Endothelial cell of hepatic sinusoid (primary cell): ENCODE data around the gene GNS.

ENCODE experiments used
- in situ Hi-C: cut with HindIII; loops from 2 replicates; pipeline ENCODE4 v1.10.0; 2017; ENCODE audit warnings: low sequenced_read_pairs

The GNS gene

DNA sequence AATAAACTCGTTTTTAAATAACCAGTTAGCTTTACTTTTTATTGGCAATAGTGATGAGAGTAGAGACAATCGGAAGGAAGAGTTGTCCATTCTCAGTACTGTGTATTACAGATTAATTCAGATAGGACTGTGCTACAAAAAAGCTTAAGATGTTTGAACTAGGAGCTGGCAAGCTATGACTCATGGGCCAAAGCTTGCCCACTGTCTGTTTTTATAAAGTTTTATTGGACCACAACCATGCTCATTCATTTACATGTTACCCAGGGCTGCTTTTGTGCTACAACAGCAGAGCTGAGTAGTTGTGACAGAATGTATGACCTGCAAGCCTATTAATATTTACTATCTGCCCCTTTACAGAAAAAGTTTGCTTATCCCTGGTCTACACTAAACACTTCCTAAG is 19.4 kb downstream of the GNS start:
- in situ Hi-C loops: no loop called here

DNA sequence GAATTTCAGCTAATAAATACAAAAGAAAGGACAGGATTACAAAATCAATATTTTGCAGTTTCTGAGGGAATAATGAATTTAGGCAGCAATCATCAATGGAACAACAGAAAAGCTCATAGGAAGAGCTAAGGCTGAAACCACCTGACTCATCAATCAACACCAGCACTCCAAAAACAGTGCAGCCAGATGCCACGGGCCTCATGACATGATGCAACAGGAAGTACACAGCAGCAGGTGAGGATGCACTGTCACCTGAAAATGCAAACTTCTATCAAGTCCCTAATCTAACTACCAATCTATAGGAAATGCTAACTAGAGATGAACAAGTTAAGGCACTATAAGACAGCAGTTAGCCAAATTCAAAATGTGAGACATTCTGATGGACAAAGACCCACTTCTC is 21.7 kb downstream of the GNS start:
- in situ Hi-C loops: no loop called here

DNA sequence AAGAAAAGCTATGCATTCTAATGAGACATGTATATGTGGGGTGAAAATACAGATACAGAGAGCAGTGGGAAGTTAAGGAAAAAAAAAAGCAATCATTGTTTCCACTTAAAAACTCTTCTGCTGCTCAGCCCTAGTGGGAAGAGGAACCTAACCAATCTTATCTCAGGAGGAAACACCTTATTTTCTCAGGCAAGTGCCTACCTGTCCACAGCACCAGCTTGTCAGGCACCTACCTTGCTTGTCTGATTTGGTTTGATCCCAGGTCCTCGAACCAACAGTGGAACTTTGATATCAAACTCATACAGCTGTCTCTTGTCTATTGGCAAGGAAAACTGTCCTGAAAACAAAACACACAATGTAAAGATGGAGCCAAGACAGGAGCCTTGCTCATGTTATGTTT is 22.4 kb downstream of the GNS start:
- in situ Hi-C loops: no loop called here

DNA sequence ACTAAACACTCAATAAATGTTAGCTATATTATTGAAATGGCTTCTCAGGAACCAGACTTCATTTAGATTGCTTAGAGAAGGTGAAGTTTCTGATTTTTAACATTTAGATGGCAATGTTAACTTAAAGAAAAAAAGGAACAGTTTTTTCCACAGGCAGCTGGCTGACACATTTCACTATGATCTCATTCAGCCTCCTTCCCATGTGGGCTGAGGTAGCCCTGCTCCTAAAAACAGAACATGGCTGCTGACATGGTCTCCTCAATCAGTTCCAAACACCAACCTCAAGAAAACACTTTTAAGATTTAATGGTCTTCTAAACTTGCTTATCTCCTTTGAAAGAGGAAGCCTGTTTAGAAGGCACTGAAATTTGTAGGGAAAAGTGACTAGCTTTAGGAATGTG is 23.8 kb downstream of the GNS start:
- in situ Hi-C loops: no loop called here

DNA sequence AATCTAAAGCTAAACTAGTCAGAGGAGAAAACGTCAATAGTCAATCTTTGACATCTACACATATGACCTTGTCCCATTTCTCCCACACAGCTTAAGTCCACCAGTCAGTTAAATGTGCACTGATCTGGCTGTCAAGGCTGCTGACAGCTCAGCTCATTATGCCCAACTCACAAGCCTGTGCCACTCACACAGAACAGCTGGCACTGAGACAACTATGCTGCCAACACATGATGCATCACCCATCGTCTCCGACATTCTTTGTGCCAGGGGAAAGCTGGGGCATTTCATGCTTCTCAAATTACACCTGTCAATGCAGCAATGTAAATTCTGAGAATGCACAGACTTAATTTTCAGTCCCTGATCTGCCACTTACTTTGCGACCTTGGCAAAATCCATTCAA is 25.3 kb downstream of the GNS start:
- in situ Hi-C loops: no loop called here

GRCh38 chr12:64731683-64732082 is 27.5 kb downstream of the GNS start:
- in situ Hi-C loops: no loop called here

GRCh38 chr12:64730588-64730969 is 28.6 kb downstream of the GNS start:
- in situ Hi-C loops: no loop called here

GRCh38 chr12:64729909-64730587 is 29.2 kb downstream of the GNS start:
- in situ Hi-C loops: no loop called here

DNA sequence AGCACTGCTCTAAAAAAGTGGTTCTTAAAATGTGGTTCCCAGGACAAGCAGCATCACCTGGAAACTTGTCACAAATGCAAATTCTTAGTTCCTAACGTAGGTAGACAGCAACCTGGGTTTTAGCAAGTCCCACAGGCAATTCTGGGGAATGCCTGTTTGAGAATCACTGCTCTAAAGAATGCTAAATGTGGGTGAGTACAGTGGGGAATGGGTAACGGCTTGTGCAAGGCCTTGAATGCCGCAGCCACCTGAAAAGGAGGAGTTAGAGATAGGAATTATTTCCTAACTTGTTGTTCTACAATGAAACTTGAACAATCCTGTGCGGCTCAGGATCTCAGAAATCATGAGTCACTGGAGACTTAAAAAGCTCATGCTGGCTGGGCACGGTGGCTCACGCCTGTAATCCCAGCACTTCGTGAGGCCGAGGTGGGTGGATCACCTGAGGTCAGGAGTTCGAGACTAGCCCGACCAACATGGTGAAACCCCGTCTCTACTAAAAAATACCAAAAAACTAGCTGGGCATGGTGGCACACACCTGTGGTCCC is 34.9 kb downstream of the GNS start:
- in situ Hi-C loops: no loop called here

DNA sequence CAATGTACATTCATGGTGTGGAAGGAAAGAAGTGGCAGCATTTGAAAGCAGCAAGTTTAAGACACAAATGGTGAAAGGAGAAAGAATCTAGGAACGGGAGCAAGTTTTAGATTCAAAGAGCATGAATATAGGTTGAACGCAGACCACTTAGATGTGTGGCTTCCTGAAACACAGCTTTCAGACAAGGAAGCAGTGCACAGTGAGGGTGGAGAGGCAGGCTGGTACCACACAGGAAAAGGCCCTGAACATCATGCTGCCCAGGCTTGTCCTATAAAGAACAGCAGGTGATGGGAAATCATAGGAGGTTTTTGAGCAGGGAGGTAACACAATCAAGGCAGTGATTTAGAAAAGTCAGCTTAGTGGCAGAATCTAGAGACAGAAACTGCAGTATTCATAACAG is 35.6 kb downstream of the GNS start:
- in situ Hi-C loops: no loop called here

GRCh38 chr12:64722835-64723234 is 36.4 kb downstream of the GNS start:
- in situ Hi-C loops: no loop called here

- in situ Hi-C loops: no loop called here
Observed at GRCh38 chr12:64720884-64721283, 38.3 kb downstream of the GNS start.

GRCh38 chr12:64718649-64719048 is 40.6 kb downstream of the GNS start:
- in situ Hi-C loops: loop anchor here (10.0 kb wide), 1 partner anchor 174 kb away; no protein-coding TSS in a partner anchor

- in situ Hi-C loops: loop anchor here (10.0 kb wide), 1 partner anchor 172 kb away; no protein-coding TSS in a partner anchor
Observed at GRCh38 chr12:64716839-64717455, 42.3 kb downstream of the GNS start.

DNA sequence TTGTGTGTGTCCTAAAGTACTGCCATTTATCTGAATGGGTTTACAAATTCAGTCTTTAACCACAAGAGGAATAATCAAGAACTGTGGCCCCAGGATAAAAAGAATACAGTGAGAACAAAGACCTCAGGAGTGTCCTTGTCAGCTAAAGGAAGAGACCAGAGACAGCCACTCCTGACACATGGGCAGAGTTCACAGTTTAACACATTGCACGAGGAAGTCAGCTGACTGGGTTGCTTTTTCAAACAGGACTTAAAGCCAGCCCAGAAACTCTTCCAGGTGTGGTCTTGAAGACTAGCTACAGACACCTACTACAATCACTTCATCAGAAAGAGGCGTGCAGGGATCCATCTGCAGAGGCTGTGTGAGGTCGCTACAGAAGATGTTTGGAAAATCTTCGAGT is 42.8 kb downstream of the GNS start:
- in situ Hi-C loops: loop anchor here (10.0 kb wide), 1 partner anchor 172 kb away; no protein-coding TSS in a partner anchor

- in situ Hi-C loops: loop anchor here (10.0 kb wide), 1 partner anchor 170 kb away; no protein-coding TSS in a partner anchor
Observed at GRCh38 chr12:64714551-64714968, 44.6 kb downstream of the GNS start.

DNA sequence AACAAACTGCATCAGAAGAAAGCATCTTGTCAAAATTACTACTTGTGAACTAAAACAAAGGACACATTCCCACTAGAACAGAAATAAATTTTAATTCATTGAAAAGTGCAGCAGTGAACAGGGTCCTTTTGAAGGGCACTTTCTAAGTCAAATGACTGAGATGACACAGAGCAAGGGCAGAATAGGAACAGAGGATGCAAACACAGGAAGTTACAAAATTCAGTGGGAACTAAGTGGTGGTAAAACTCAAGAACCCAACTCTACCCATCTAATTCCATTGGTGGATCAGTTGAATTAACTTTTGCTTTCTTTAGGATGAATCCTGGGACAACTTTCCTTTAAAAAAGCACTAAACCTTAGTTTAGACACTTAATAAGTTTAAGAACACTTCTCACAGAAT is 45.8 kb downstream of the GNS start:
- in situ Hi-C loops: loop anchor here (10.0 kb wide), 1 partner anchor 169 kb away; no protein-coding TSS in a partner anchor

DNA sequence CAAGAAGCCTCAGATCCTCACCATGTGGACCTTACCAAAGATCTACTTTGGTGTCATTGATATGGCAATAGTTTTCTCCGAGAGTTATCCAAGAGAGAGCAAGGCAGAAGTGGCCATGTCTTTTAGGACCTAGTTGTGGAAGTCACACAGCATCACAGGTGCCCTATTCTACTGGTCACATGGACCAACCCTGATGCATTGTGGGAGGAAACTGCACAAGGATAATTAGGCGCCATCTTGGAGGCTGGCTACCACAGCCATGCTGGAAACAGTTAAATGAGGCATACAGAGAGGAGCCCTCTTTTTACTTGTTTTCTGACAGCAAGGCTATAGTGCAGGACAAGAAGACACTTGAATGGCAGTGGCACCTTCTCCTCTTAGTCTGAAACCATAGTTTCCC is 49.8 kb downstream of the GNS start:
- in situ Hi-C loops: no loop called here

GRCh38 chr12:64707926-64708325 is 51.3 kb downstream of the GNS start:
- in situ Hi-C loops: no loop called here

GRCh38 chr12:64707362-64707761 is 51.8 kb downstream of the GNS start:
- in situ Hi-C loops: no loop called here

- in situ Hi-C loops: no loop called here
Observed at GRCh38 chr12:64706857-64707256, 52.3 kb downstream of the GNS start.

DNA sequence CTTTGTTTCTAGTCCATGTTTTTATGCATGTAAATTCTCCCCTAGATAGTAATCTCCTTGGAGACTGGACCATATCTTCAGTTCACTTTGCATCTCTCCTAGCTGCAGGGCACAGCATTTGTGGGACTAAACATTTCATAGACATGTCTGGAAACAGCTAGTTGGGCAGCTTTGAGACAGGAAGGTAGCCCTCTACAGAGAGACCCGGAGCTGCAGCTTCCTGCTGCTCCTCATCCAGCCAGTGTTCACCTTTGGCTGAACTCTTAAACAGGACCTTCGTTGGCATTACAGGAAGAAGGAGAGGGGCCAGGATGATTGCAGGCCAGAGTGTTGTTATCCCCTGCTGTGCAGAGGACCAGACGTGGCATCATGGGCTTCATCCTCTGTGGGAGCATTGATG is 52.9 kb downstream of the GNS start:
- in situ Hi-C loops: no loop called here
